NCI-H2081 treated with DMSO at 0.1 percent for 48 hours (cell line): ENCODE results near the gene SH3PXD2A.

Source experiments
- DNase-seq: peaks from one replicate; lab custom pipeline; 2025; lab: John Stamatoyannopoulos, UW

The SH3PXD2A gene

DNA sequence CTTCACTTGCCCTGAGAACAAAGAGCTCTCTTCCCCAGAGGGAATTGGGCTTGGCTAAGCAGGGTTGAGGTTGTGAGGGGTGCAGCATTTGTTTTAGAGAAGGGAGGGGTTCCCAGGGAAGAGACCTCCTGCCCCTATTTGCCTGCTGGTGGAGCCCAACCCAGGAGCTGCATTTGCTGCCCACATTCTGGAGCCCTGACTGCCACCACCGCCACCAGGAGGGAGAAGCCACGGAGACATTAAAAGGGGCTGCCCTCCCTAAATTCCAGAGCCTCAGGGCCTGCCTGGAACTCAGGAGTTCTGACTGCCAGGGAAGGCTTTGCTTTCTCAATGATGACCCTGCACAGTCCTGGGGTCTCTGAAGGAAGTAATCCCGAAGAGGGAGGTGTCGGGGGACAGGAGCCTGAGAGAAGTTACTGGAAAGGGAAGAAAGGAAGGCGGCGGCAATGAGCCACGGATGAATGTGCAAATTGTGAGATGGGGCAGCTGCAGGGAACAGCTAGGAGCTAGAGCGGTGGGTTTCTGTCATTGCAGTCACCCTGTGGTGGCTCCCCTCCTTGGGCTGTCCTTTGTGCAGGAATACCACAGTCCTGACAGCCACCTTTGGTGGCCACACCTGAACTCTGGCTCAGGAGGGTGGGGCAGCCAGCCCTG, 310.6 kb downstream of the SH3PXD2A start:
- DNase-seq: no peak
